ENCODE data around the gene IL17RB.

The IL17RB gene, protein sequence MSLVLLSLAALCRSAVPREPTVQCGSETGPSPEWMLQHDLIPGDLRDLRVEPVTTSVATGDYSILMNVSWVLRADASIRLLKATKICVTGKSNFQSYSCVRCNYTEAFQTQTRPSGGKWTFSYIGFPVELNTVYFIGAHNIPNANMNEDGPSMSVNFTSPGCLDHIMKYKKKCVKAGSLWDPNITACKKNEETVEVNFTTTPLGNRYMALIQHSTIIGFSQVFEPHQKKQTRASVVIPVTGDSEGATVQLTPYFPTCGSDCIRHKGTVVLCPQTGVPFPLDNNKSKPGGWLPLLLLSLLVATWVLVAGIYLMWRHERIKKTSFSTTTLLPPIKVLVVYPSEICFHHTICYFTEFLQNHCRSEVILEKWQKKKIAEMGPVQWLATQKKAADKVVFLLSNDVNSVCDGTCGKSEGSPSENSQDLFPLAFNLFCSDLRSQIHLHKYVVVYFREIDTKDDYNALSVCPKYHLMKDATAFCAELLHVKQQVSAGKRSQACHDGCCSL

DNA sequence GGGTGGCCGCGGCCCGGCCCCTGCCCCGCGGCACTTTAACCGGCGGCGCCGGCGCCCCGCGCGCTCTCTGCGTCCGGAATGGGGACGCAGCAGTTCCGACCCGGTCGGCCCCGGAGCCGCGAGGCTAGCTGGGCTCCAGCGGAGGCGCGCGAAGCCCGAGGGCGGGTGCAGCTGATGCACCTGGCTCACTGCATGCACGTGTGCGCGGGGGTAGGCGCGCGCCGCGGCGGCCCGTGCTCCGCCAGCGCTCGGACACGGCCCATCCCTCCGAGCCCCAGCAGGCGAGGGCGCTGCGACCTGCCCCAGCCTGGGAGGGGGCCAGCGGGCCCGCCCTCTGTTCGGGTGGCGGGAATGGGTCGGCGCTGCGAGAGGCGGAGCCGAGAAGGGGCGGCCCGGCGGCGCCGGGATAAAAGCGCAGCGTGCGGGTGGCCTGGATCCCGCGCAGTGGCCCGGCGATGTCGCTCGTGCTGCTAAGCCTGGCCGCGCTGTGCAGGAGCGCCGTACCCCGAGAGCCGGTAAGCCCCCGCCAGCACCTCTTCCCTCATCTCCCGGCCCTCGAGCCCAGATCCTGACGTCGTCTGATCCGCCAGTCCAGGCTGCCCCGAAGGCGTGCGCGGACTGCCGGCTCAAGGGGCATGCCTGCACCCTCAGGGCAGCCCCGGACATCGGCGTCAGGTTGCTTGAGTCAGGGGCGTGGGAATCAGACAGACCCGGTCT lies at the start of gene IL17RB, which contains the start of gene CHDH:
Gene IL17RB, plus strand, starts transcription at position 435 of the 717 bp plus-strand sequence. Its CDS starts 21 bp downstream, at position 456.
Gene CHDH, minus strand, starts transcription at position 286 of the 717 bp plus-strand sequence. CDS start 22,411 bp downstream, outside the sequence.
- DNase-seq (ENCODE audit: low read depth), result no peak

DNA sequence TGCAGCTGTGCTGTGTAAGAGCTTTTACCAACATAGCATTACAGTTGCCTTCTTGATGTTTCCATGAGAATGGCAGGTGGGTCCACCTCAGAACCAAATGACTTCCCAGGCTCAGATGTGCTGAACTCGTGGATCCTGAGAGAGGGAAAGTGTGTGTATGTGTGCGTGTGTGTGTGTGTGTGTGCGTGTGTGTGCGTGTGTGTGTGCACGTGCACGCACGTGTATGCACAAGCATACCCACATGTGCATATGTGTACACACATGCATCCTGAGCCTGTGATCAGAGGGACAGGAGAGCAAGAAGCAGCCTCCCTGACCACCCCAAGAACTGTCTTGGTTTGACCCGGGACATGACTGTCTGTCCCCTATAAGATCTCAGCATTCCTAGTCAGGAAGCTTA lies 48.2 kb upstream of the IL17RB start:
- DNase-seq (ENCODE audit: low read depth), result no peak

DNA sequence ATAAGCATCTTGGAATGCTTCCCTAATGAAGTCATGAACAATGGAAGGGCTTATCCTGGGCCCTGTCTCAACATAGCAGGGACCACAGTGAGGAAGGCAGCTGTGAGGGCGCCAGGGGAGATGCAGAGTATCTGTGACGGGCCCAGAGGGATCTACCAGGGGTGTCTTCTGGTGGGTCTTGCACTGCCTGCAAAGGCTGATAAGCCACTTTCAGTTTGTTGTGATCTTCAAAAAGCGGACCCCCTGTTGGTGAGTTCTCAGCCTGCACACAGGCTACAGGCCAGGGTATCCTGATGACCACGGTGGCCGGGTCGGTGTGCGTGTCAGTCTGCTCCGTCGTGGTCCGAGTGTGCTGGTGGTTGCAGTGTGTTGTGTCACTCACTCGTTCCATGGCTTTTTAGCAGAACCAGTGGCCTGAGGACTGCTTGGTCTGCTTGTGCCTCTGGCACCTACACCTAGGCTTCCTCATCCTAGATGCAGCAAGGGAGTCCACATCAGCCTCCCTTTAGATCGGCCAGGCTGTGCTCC lies 47.0 kb upstream of the IL17RB start:
- DNase-seq (ENCODE audit: low read depth), result no peak

DNA sequence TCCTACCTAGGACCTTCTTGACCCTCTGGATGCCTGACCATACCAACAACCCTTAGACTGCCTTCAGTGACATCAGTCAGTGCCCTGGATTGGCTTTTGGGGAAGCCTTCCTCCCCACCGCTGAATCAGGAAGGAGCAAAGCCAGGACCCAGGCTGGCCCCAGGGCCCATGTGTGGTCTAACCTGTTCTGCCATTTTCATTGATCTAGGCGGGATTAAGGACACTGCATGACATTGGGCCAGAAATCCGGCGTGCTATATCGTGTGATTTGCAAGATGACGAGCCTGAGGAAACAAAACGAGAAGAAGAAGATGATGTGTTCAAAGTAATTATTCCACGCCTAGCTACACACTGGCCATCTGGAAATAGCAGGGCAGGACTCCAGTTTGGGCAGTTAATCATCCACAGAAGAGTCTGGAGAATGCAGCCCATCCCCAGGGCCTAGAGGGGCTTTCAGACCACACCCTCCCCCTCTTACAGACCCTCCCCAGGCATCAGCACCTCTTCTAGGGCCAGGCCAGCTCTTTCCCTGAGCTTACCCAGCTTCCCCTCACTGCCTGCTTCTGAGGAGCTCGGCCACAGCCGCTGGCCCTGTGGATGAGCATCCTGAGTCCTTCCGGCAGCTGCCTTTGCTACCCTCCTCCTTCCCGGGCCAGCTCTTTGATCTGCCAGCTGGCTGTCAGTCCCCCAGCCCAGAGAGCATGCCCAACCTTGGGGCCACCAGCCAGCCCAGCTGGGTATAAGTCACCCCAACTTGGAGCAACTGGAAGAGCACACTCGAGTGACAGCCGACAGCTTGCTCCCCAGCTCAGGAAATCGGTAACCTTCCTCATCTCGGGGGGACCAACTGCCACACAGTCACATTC lies 46.1 kb upstream of the IL17RB start:
- DNase-seq (ENCODE audit: low read depth), result no peak

DNA sequence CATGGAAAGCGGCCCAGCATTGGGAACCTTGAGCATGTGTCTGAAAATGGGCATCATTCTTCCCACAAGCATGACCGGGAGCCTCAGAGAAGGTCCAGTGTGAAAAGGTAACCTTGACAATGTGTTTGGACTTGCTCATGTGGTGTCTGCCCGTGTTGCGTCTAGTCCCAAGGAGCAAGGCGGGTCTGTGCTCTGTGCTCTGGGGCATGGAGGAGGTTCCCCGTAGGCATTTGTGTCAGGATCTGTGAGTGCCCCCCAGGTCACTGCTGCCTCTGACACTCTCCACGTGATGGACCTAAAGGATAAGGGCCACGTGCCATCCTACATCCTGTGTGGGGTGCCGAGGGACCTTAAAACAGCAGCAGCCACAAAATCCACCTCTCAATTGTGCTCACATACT lies 45.0 kb upstream of the IL17RB start:
- no peak for DNase-seq (ENCODE audit: low read depth)

DNA sequence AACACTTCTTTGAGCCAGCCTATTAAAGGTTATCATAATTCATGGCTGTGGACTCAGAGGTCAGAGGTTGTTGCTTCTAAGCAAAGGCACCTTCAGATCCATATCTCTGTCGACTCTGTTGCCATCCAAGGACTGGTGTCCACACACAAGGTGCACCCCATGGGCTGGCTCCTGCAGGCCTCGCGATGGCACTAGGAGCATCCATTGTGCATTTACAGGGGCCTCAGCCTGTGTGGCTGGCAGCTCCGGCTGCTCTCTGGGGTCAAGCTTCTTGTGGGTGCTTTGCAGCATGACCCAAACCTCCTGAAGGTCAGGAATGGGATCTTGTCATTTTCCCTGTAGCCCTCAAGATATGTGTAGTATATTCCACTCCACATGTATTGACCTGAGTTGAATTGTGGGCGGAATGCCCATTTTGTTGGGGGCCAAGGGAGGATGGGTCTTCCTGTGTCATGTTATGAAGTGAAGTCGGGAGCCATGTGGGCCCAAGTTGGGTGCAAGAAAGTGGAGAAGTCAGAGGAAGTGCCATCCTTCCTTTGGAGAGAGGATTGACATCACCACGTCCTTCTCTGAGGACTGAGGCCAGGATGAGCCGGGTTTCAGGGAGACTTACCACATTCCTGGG lies 44.0 kb upstream of the IL17RB start:
- no peak for DNase-seq (ENCODE audit: low read depth)

DNA sequence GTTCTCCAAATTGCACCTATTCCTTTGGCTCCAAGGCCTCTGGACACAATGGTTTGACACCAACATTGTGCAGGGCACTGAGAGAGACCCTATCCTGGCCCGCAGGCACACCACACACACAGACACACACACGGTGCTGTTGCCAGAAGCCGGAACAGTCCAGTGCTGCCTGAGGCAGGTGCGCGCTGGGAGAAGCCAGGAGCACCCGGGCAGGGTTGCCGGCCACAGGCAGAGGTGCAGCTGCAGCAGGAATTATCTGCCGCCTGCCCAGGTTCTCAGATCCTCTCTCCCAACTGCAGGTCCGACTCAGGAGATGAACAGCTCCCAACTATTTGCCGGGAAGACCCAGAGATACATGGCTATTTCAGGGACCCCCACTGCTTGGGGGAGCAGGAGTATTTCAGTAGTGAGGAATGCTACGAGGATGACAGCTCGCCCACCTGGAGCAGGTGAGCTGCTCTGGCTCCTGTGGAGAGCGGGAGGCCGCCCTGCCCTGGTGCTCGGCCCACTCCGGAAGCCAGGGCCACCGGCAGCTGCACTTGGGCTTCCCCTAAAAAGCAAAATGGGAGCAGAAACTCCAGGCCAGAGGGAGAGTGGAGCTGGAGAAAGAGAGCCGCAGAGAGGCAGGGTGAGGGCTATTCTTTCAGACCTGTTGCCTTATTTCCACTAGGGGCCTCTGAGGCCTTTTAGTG lies 43.1 kb upstream of the IL17RB start:
- no peak for DNase-seq (ENCODE audit: low read depth)

DNA sequence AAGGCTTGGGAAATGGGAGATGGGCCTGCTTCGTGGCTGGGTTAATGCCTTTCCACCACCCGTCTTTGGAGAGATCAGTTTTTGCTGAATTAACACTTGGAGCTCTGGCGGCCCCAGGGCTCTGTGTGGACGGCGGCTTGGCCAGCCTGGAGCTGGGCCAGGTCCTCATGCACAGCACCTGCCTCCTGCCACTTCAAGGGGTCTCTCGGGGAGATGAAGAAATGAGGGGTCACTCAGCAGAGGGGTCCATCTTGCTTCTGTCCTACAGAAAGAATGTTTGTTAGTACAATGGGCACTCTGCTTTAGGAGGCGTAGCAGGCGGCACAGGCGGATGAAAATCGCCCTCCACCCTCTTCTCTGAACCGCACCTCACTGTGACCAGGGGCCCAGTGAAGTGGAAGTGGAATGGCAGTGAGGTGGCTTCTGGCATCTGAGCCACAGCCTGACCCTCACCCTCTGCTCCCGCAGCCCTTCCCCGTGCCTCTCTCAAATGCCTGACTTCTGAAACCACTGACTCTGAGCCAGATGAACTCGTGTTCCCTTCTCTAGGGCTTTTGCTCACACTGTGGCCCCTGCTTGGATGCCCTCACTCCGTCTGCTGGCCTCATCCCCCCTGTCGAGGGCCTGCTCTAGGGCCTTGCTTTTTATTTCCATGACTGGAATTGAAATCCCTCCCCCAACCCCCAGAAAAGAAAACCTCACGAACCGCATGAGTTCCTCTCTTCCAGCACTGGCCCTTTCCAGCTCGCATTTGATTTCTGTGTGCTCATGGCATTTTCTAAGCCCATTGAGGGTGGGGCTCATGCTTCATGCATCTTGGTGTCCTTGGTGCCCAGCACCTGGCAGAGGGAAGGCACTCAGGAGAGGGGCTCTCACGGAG lies 42.3 kb upstream of the IL17RB start:
- DNase-seq (ENCODE audit: low read depth), result no peak

DNA sequence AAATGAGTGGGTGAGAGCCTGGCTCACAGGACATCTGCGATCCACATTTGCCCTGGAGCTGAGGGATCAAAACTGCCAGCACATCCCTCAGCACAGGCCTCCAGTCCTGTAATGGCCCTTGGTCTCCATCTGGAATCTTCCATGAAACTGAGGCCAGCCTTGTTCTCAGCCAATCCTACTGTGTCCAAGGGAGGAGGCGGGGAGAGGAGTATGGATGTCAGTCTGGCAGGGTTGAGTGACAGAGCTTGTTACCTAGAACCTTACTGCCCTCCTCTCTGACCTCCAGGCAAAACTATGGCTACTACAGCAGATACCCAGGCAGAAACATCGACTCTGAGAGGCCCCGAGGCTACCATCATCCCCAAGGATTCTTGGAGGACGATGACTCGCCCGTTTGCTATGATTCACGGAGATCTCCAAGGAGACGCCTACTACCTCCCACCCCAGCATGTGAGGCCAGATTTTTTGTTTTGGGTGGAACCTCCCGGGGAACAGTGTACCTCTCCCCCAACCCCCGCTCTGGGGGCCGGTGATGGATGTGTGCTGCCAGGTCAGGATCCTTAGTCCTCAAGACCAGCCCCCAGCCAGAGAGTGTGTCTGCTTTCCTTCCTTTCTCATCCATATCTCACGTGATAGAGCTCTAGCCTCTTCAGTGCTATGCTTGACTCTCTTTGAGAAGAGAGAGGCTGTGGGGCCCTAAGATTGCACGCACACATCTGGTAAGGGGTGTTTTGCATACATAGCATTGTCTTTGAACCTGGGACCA lies 41.5 kb upstream of the IL17RB start:
- no peak for DNase-seq (ENCODE audit: low read depth)

DNA sequence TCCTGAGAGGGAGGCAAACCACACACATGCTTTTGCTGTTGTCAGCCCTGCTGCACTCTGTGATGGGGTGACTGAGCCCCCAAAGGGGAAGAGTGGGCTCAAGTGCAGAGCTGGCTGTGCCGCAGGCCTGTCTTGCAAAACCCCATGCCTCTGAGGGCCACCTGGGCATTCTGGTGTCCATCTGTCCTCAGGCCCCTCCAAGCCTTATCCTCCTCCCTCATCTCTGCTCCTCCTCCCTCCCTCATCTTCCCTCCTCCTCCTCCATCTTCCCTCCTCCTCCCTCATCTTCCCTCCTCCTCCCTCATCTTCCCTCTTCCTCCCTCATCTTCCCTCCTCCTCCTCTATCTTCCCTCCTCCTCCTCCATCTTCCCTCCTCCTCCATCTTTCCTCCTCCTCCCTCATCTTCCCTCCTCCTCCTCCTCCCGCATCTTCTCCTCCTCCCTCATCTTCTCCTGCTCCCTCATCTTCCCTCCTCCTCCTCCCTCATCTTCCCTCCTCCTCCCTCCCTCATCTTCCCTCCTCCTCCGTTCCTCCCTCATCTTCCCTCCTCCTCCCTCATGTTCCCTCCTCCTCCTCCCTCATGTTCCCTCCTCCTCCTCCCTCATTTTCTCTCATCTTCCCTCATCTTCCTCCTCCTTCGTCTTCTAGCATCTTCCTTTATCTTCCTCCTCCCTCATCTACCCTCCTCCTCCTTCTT lies 40.8 kb upstream of the IL17RB start:
- DNase-seq (ENCODE audit: low read depth), result no peak

DNA sequence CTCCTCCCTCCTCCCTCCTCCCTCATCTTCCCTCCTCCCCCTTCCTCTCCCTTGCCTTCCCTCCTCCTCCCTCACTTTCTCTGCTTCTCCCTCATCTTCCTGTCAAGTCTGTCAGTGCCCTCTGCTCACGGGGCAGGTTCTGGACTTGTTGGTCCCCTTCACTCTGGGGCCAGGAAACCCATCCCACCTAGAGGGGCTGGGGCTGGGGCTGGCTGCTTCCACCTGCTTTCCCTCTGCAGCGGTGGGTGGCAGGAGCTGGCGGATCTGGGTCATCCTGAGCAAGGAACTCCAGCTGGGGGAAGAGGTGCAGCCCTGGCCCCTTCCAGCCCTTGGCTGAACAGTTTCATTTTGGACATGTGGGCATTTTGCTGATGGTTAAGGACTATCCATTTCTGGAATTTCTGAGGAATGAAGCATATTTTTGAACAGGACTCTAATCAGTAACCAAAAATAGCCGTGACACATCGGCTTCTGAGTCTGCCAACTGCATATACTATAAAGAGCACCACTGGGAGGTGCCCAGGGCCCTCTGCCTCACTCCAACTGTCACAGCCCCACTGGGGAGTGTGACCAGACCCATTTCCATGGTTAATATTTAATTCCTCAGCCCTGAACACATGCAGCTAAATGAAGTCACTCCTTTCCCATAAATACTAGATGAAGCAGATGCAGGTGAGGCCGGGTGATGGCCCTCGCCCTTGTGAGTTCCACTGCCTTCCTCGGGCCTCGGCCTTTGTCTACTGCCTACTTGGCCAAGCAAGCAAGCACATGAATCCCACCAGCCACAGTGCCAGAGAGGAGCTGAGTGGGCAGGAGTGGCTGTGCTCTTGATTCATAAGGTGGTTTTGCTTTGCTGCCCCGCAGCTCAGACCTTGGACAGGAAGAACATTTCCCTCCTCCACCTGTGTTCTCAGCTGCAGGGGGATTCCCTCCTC lies 39.9 kb upstream of the IL17RB start:
- DNase-seq (ENCODE audit: low read depth), result no peak

DNA sequence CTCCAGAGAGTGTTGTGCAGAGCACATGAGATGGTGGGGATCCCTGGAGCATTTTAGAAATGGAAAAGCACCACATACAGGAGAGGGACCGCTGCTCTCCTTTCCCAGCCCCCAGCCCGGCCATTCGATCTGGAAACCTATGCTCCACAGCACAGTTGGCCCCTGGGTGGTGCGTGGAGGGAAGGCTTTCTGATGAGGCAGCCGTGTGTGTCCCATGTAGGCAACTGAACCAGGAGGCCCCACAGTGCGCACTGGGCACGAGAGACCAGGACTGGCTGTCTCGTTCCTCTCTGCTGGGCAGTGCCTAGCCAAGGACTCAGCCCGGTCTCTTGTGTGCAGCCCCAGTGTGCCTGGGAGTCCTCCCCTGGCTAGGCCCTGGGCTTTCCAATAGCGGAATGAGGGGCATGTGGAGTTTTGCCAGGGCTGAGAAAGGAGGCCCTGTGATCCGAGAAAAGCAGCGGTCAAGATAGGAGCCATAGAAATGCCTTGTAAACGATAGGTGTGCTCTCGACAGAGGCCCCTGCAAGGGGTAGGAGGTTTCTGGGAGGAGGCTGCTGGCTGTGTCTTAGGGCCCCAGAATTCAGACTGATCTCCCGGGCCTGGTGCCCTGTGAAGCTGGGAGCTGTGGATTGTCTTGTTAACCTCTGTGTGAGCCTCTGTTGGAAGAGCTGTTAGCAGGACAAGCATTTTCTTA lies 39.1 kb upstream of the IL17RB start:
- no peak for DNase-seq (ENCODE audit: low read depth)

DNA sequence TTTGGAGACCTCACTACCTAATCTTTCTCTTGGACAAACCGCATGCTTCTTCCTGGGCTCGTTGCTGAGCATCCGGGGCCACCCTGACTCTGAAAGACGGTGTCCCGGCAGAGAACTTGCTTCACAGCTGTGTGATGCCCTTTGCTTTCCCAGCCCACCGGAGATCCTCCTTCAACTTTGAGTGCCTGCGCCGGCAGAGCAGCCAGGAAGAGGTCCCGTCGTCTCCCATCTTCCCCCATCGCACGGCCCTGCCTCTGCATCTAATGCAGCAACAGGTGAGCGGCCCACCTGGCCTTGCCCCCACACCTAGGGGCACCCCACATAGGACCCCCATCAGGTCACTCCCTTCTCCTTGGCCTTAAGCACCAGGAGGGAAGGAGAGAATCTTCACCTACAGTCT lies 37.9 kb upstream of the IL17RB start:
- no peak for DNase-seq (ENCODE audit: low read depth)

DNA sequence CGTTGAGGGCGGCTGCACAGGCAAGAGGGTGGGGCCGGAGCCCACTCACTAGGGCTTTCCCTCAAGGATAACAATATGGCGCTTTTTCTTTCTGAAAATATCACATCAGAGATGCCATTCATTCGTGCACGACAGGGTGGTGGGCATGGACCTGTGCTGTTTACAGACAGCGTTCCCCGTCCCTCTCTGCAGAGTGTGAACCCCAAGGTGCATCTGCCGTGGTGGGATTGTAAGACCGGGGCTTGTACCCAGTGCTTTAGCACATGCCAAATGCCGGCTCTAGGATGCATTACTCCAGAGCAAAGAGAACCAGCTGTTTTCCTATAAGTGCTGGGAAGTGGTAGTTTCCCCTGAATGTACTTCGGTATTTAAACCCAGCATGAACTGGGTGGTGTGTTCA lies 37.1 kb upstream of the IL17RB start:
- DNase-seq (ENCODE audit: low read depth), result no peak

DNA sequence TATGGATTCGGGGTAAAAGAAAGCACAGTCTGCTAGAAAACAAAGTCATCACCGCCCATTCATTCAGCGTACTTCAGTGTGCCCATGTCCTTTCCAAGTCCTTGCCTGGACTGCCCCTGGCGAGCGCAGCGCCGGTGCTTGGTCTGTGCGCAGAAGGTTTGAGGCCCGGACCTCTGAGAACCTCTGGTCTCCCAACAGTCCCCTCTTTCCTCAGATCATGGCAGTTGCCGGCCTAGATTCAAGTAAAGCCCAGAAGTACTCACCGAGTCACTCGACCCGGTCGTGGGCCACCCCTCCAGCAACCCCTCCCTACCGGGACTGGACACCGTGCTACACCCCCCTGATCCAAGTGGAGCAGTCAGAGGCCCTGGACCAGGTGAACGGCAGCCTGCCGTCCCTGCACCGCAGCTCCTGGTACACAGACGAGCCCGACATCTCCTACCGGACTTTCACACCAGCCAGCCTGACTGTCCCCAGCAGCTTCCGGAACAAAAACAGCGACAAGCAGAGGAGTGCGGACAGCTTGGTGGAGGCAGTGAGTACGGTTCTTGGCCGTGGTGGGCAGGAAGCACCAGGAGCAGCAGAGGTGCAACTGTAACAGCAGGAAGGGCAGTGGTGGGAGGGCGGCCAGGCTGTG lies 36.5 kb upstream of the IL17RB start:
- no peak for DNase-seq (ENCODE audit: low read depth)

All from CMK (cell line).